GM23338 (cell line): ENCODE data around the gene CHST12. TPM values are rescaled to one million over a fixed set of nuclear protein-coding genes. Genes with fewer than 3 reads are reported as not detected.

Source experiments
- ATAC-seq: fragments of 200-7000 bp; cut with Tn5 transposase; 3 replicates; pipeline ENCODE4 v1.9.1; 2020
- DNase-seq: peaks from one replicate; pipeline ENCODE4 v3.0.0-alpha.2; 2015; ENCODE audit warnings: low spot score
- H2AFZ ChIP-seq: fragments of 200-600 bp; sonication (generic); 2 replicates; pipeline ENCODE4 v1.8.0; 2016; ENCODE audit warnings: antibody characterized with exemption, mild to moderate bottlenecking, moderate library complexity
- H3F3A ChIP-seq: fragments of 200-600 bp; sonication (generic); replicated peaks from 2 replicates; pipeline ENCODE4 v1.8.0; 2017; ENCODE audit warnings: antibody characterized with exemption, mixed run types, low read depth
- H3K27ac ChIP-seq: fragments of 200-600 bp; sonication (generic); 2 replicates; pipeline ENCODE4 v1.6.1; 2016; ENCODE audit warnings: low read depth
- H3K27me3 ChIP-seq: fragments of 200-600 bp; sonication (generic); 2 replicates; pipeline ENCODE4 v1.8.0; 2016; ENCODE audit warnings: mild to moderate bottlenecking, mixed run types, moderate library complexity; ENCODE audit not compliant: insufficient read depth
- H3K36me3 ChIP-seq: fragments of 200-600 bp; sonication (generic); 2 replicates; pipeline ENCODE4 v1.8.0; 2016; ENCODE audit warnings: mild to moderate bottlenecking; ENCODE audit not compliant: insufficient read depth
- H3K4me1 ChIP-seq: fragments of 200-600 bp; sonication (generic); 2 replicates; pipeline ENCODE4 v1.8.0; 2016; ENCODE audit warnings: mild to moderate bottlenecking, moderate library complexity; ENCODE audit not compliant: insufficient read depth
- H3K4me2 ChIP-seq: fragments of 200-600 bp; sonication (generic); 2 replicates; pipeline ENCODE4 v1.7.1; 2017; ENCODE audit warnings: mixed run types
- H3K4me3 ChIP-seq: fragments of 200-600 bp; sonication (generic); 2 replicates; pipeline ENCODE4 v1.6.1; 2016; ENCODE audit warnings: mixed run types
- H3K79me2 ChIP-seq: fragments of 200-600 bp; sonication (generic); replicated peaks from 2 replicates; pipeline ENCODE4 v1.8.0; 2017; ENCODE audit warnings: mild to moderate bottlenecking; ENCODE audit not compliant: insufficient read depth
- H3K9me2 ChIP-seq: fragments of 200-600 bp; sonication (generic); 2 replicates; pipeline ENCODE4 v1.8.0; 2017; ENCODE audit not compliant: insufficient read depth
- H4K20me1 ChIP-seq: fragments of 200-600 bp; sonication (generic); replicated peaks from 2 replicates; pipeline ENCODE4 v1.8.0; 2017; ENCODE audit warnings: mild to moderate bottlenecking; ENCODE audit not compliant: insufficient read depth
- H3K27ac Mint-ChIP-seq: 2 replicates; pipeline ENCODE4 v1.8.0; 2020; ENCODE audit warnings: inconsistent platforms, mild to moderate bottlenecking, moderate library complexity, mixed read lengths
- H3K27me3 Mint-ChIP-seq: 3 replicates; pipeline ENCODE4 v1.8.0; 2022; ENCODE audit warnings: low read depth, mild to moderate bottlenecking, moderate library complexity, mixed read lengths, inconsistent platforms; ENCODE audit not compliant: insufficient read depth, poor library complexity
- H3K36me3 Mint-ChIP-seq: 3 replicates; pipeline ENCODE4 v1.8.0; 2021; ENCODE audit warnings: low read depth, mild to moderate bottlenecking, inconsistent platforms, moderate library complexity, mixed read lengths
- H3K4me1 Mint-ChIP-seq: 3 replicates; pipeline ENCODE4 v1.8.0; 2020; ENCODE audit warnings: mild to moderate bottlenecking, inconsistent platforms, mixed read lengths
- H3K4me3 Mint-ChIP-seq: 3 replicates; pipeline ENCODE4 v1.8.0; 2021; ENCODE audit warnings: moderate library complexity, mild to moderate bottlenecking, inconsistent platforms, mixed read lengths
- H3K9me3 Mint-ChIP-seq: 3 replicates; pipeline ENCODE4 v1.8.0; 2020; ENCODE audit warnings: moderate library complexity, mild to moderate bottlenecking, inconsistent platforms, mixed read lengths
- CREB1 ChIP-seq: fragments of 250-450 bp; sonication (Bioruptor Pico); IDR thresholded peaks from 2 replicates; pipeline ENCODE4 v1.5.0; 2020; ENCODE audit warnings: low read depth, mild to moderate bottlenecking, moderate library complexity
- CTCF ChIP-seq, 2 experiments: fragments of 200-600 bp in 1 of 2; sonication (generic) in 1 of 2; conservative IDR thresholded peaks; 2 replicates each; pipeline versions ENCODE4 v1.5.1 to v1.6.1; 2016 to 2017; ENCODE audit warnings: antibody characterized with exemption in 2 of 2, low read depth in 2 of 2, mild to moderate bottlenecking in 2 of 2, moderate library complexity in 1 of 2
- EZH2 ChIP-seq: fragments of 200-600 bp; sonication (generic); IDR thresholded peaks from one replicate; pipeline ENCODE4 v1.8.0; 2017; ENCODE audit warnings: antibody characterized with exemption, mild to moderate bottlenecking, low read depth; ENCODE audit not compliant: unreplicated experiment
- JUNB ChIP-seq: IDR thresholded peaks from one replicate; pipeline ENCODE4 v1.6.1; 2016; ENCODE audit warnings: antibody characterized with exemption; ENCODE audit not compliant: unreplicated experiment
- NANOG ChIP-seq: IDR thresholded peaks from 2 replicates; pipeline ENCODE4 v1.6.1; 2016; ENCODE audit warnings: antibody characterized with exemption, borderline replicate concordance
- STAT1 ChIP-seq: IDR thresholded peaks from one replicate; pipeline ENCODE4 v1.6.1; 2016; ENCODE audit warnings: antibody characterized with exemption; ENCODE audit not compliant: unreplicated experiment
- ZNF114 ChIP-seq: fragments of 250-450 bp; sonication (Bioruptor Pico); IDR thresholded peaks from 2 replicates; pipeline ENCODE4 v1.5.0; 2020; ENCODE audit warnings: mild to moderate bottlenecking, moderate library complexity
- ZNF331 ChIP-seq: fragments of 250-450 bp; sonication (Bioruptor Pico); IDR thresholded peaks from 2 replicates; pipeline ENCODE4 v1.5.0; 2020; ENCODE audit warnings: low read depth, mild to moderate bottlenecking, moderate library complexity
- ZNF462 ChIP-seq: fragments of 250-450 bp; sonication (Bioruptor Pico); IDR thresholded peaks from 2 replicates; pipeline ENCODE4 v1.5.0; 2020; ENCODE audit warnings: mild to moderate bottlenecking, moderate library complexity
- polyA plus RNA-seq: library from polyadenylated mRNA; unstranded; fragments of >200 nt; fragmentation: Nextera tagmentation; extraction: Ambion mirVana; gene quantifications from 2 replicates; pipeline ENCODE4 v1.2.1, GENCODE V29; 2016
- total RNA-seq: library from RNA; depleted of rRNA; stranded (reverse); fragments of >200 nt; shearing (Covaris generic); gene quantifications from 2 replicates; pipeline ENCODE4 v1.2.3, GENCODE V29; 2014
- TF ChIP-seq, protein P1 (sequence below): IDR thresholded peaks from 2 replicates; pipeline ENCODE4 v1.6.1; 2016; ENCODE audit warnings: antibody characterized with exemption

Gene CHST12
- total and polyA plus RNA-seq, 2 experiments from 2014 or later: 10.1 to 14.6 TPM

GRCh38 chr7:2494191-2495130 is 91.0 kb downstream of the CHST12 start (continued):
- TF ChIP-seq ZNF462 (CRISPR knock-in tag) (no peak), CREB1 (CRISPR knock-in tag) (no peak), STAT1 (no peak), EZH2 (no peak)

GRCh38 chr7:2495418-2496299 is 92.2 kb downstream of the CHST12 start:
- no peaks in the 10 kb centered on the region for H3K36me3 ChIP-seq
- peak; percentile 23 for ATAC-seq
- peak; percentile 80 for DNase-seq
- H3K4me3 Mint-ChIP-seq: no peak overlapping the region
- H4K20me1 ChIP-seq: no peaks in the 10 kb centered on the region
- no peak overlapping the region for H3K4me3 ChIP-seq
- no peaks in the 10 kb centered on the region for H3K27me3 ChIP-seq
- peaks cover 39% of the 10 kb centered on the region for H3K4me1 Mint-ChIP-seq
- H3K4me2 ChIP-seq: peak overlapping the region; percentile 43; the same call in 1 of the 2 replicates
- no peaks in the 10 kb centered on the region for H3F3A ChIP-seq
- H3K79me2 ChIP-seq: no peaks in the 10 kb centered on the region
- H3K4me1 ChIP-seq: peaks cover 13% of the 10 kb centered on the region; the same call in 1 of the 2 replicates
- peak overlapping the region; percentile 81 for H2AFZ ChIP-seq
- peaks cover 3% of the 10 kb centered on the region; the same call in 2 of the 3 replicates for H3K9me3 Mint-ChIP-seq
- H3K9me2 ChIP-seq: no peaks in the 10 kb centered on the region
- peaks cover 16% of the 10 kb centered on the region for H3K27me3 Mint-ChIP-seq
- H3K27ac Mint-ChIP-seq: no peak overlapping the region
- H3K27ac ChIP-seq: no peak overlapping the region
- H3K36me3 Mint-ChIP-seq: no peaks in the 10 kb centered on the region; the same call in 1 of the 3 replicates
- TF ChIP-seq NANOG (no peak), CTCF (conservative IDR thresholded peaks at IDR 0.05; ENCODE audit: low read depth in 2 of 2) (no peak), JUNB (no peak), ZNF114 (no peak), ZNF331 (CRISPR knock-in tag) (no peak)
- TF ChIP-seq, protein P1, sequence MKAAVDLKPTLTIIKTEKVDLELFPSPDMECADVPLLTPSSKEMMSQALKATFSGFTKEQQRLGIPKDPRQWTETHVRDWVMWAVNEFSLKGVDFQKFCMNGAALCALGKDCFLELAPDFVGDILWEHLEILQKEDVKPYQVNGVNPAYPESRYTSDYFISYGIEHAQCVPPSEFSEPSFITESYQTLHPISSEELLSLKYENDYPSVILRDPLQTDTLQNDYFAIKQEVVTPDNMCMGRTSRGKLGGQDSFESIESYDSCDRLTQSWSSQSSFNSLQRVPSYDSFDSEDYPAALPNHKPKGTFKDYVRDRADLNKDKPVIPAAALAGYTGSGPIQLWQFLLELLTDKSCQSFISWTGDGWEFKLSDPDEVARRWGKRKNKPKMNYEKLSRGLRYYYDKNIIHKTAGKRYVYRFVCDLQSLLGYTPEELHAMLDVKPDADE: no peak
